HG02610 (cell line): ENCODE data around the gene ERLEC1.
A peak's percentile ranks its signal among the peaks of the same experiment; 100 is the strongest.
"Not testable (repeated sequence)": the region's sequence is repeated elsewhere in the genome, so short reads cannot be mapped to it uniquely, and the experiment has no call there.

Source experiments
- ATAC-seq: cut with Tn5 transposase; IDR thresholded peaks from one replicate; pipeline ENCODE4 v1.9.1; 2021; ENCODE audit warnings: mild to moderate bottlenecking, moderate library complexity; ENCODE audit not compliant: unreplicated experiment

Gene ERLEC1

GRCh38 chr2:53786705-53787613 is at the start of gene ERLEC1, which contains the start of gene ASB3:
Gene ERLEC1, plus strand, starts transcription at chr2:53787044. Its CDS starts 167 bp downstream, at chr2:53787211.
Gene ASB3, minus strand, starts transcription at chr2:53786953. Its CDS starts 21,381 bp downstream, at chr2:53765572.
- peak; percentile 95 for ATAC-seq

- ATAC-seq, result no peak
Observed at GRCh38 chr2:53737091-53737490, 49.8 kb upstream of the ERLEC1 start.

GRCh38 chr2:53739032-53739431 is 47.8 kb upstream of the ERLEC1 start:
- no peak for ATAC-seq

GRCh38 chr2:53740170-53740569 is 46.7 kb upstream of the ERLEC1 start:
- ATAC-seq, result no peak

GRCh38 chr2:53744395-53745065 is 42.3 kb upstream of the ERLEC1 start:
- no peak for ATAC-seq

GRCh38 chr2:53750041-53750768 is 36.6 kb upstream of the ERLEC1 start:
- ATAC-seq, result no peak

GRCh38 chr2:53751728-53752127 is 35.1 kb upstream of the ERLEC1 start:
- ATAC-seq, result peak; percentile 97

GRCh38 chr2:53752385-53752784 is 34.5 kb upstream of the ERLEC1 start:
- no peak for ATAC-seq

GRCh38 chr2:53753041-53753440 is 33.8 kb upstream of the ERLEC1 start:
- peak; percentile 50 for ATAC-seq

- no peak for ATAC-seq
Observed at GRCh38 chr2:53755121-53755520, 31.7 kb upstream of the ERLEC1 start.

GRCh38 chr2:53756644-53757043 is 30.2 kb upstream of the ERLEC1 start:
- ATAC-seq, result no peak

GRCh38 chr2:53757206-53757605 is 29.6 kb upstream of the ERLEC1 start:
- ATAC-seq, result not testable (repeated sequence)

GRCh38 chr2:53765767-53766166 is 21.1 kb upstream of the ERLEC1 start:
- no peak for ATAC-seq

- ATAC-seq, result peak; percentile 93
Observed at GRCh38 chr2:53767405-53768241, 19.2 kb upstream of the ERLEC1 start, which contains the start of gene CHAC2. Gene CHAC2, plus strand, starts transcription at chr2:53767804. Its CDS starts 83 bp downstream, at chr2:53767887.

GRCh38 chr2:53768242-53768542 is 18.7 kb upstream of the ERLEC1 start:
- peak; percentile 37 for ATAC-seq

GRCh38 chr2:53769318-53769945 is 17.4 kb upstream of the ERLEC1 start:
- no peak for ATAC-seq

- ATAC-seq, result no peak
Observed at GRCh38 chr2:53770264-53770663, 16.6 kb upstream of the ERLEC1 start.

GRCh38 chr2:53777134-53777533 is 9.7 kb upstream of the ERLEC1 start:
- ATAC-seq, result no peak

- no peak for ATAC-seq
Observed at GRCh38 chr2:53778536-53779162, 8.2 kb upstream of the ERLEC1 start.

GRCh38 chr2:53780056-53780455 is 6.8 kb upstream of the ERLEC1 start:
- no peak for ATAC-seq
